ENCODE measurements around the gene ACADL. TPM values are rescaled to one million over a fixed set of nuclear protein-coding genes. Genes with fewer than 3 reads are reported as not detected.

ACADL gene
- total RNA-seq, 1 experiment from 2014 or later = 0.24 TPM

- Histone ChIP-seq H3K9me2 (ENCODE audit: insufficient read depth) (no peaks in the 10 kb centered on the region), H3K4me2 (no peak overlapping the region), H3K79me2 (ENCODE audit: low read depth) (no peaks in the 10 kb centered on the region), H3K4me1 (replicated peaks; ENCODE audit: insufficient read depth) (no peaks in the 10 kb centered on the region), H2AFZ (no peak overlapping the region), H4K20me1 (ENCODE audit: insufficient read depth) (no peaks in the 10 kb centered on the region), H3K36me3 (ENCODE audit: low read depth) (no peaks in the 10 kb centered on the region), H3K4me3 (no peak overlapping the region), H3F3A (ENCODE audit: insufficient read depth, low read depth) (no peaks in the 10 kb centered on the region), H3K9me3 (ENCODE audit: insufficient read depth, low read depth) (no peaks in the 10 kb centered on the region), H3K27me3 (ENCODE audit: insufficient read depth, low read depth) (no peaks in the 10 kb centered on the region), H3K27ac (no peak overlapping the region)
- no peak for DNase-seq
- ChIA-PET POLR2A (ENCODE audit: unreplicated experiment) (no interaction called here), CTCF (no interaction called here)
- intact Hi-C loops (cut with micrococcal nuclease; ENCODE audit: unreplicated experiment) = no loop called here
- TF ChIP-seq EZH2 (IDR thresholded peaks at IDR 0.05; ENCODE audit: low read depth) = no peak
- no peak for TF ChIP-seq CTCF (conservative IDR thresholded peaks at IDR 0.05)
- no TSS peak for BruUV-seq (replicated peaks)
Observed at GRCh38 chr2:210263841-210264240, 38.6 kb upstream of the ACADL start.

GRCh38 chr2:210262036-210262435 lies 36.8 kb upstream of the ACADL start:
- no peak overlapping the region for H3K27ac ChIP-seq
- TF ChIP-seq CTCF (conservative IDR thresholded peaks at IDR 0.05) (no peak), EZH2 (IDR thresholded peaks at IDR 0.05; ENCODE audit: low read depth) (no peak)
- no peaks in the 10 kb centered on the region for H3K4me1 ChIP-seq (replicated peaks; ENCODE audit: insufficient read depth)
- H3K27me3 ChIP-seq (ENCODE audit: insufficient read depth, low read depth) = no peaks in the 10 kb centered on the region
- BruUV-seq (replicated peaks) = no TSS peak
- H3K36me3 ChIP-seq (ENCODE audit: low read depth) = no peaks in the 10 kb centered on the region
- no peaks in the 10 kb centered on the region for H3F3A ChIP-seq (ENCODE audit: insufficient read depth, low read depth)
- H2AFZ ChIP-seq = no peak overlapping the region; the same call in 1 of the 2 replicates
- H3K4me3 ChIP-seq = no peak overlapping the region
- no peaks in the 10 kb centered on the region for H3K79me2 ChIP-seq (ENCODE audit: low read depth)
- H3K9me3 ChIP-seq (ENCODE audit: insufficient read depth, low read depth) = no peaks in the 10 kb centered on the region
- H3K4me2 ChIP-seq = no peak overlapping the region
- ChIA-PET CTCF (no interaction called here), POLR2A (ENCODE audit: unreplicated experiment) (no interaction called here)
- intact Hi-C loops (cut with micrococcal nuclease; ENCODE audit: unreplicated experiment) = no loop called here
- no peaks in the 10 kb centered on the region for H4K20me1 ChIP-seq (ENCODE audit: insufficient read depth)
- H3K9me2 ChIP-seq (ENCODE audit: insufficient read depth) = no peaks in the 10 kb centered on the region
- no peak for DNase-seq

- H3K4me1 ChIP-seq (replicated peaks; ENCODE audit: insufficient read depth) = no peaks in the 10 kb centered on the region
- no peaks in the 10 kb centered on the region for H3K36me3 ChIP-seq (ENCODE audit: low read depth)
- H3K27ac ChIP-seq = no peak overlapping the region
- H3K9me2 ChIP-seq (ENCODE audit: insufficient read depth) = no peaks in the 10 kb centered on the region
- no peak for DNase-seq
- ChIA-PET CTCF (no interaction called here), POLR2A (ENCODE audit: unreplicated experiment) (interaction anchor here (0.7 kb wide), 1 partner anchor 98 kb away, joined by 4 read pairs; no protein-coding TSS in a partner anchor)
- H3K27me3 ChIP-seq (ENCODE audit: insufficient read depth, low read depth) = no peaks in the 10 kb centered on the region
- intact Hi-C loops (cut with micrococcal nuclease; ENCODE audit: unreplicated experiment) = no loop called here
- no peak overlapping the region for H3K4me2 ChIP-seq
- no TSS peak for BruUV-seq (replicated peaks)
- H3K9me3 ChIP-seq (ENCODE audit: insufficient read depth, low read depth) = no peaks in the 10 kb centered on the region
- no peak overlapping the region for H2AFZ ChIP-seq
- no peak overlapping the region for H3K4me3 ChIP-seq
- no peaks in the 10 kb centered on the region for H3K79me2 ChIP-seq (ENCODE audit: low read depth)
- no peaks in the 10 kb centered on the region for H3F3A ChIP-seq (ENCODE audit: insufficient read depth, low read depth)
- TF ChIP-seq CTCF (conservative IDR thresholded peaks at IDR 0.05) (no peak), EZH2 (IDR thresholded peaks at IDR 0.05; ENCODE audit: low read depth) (no peak)
- no peaks in the 10 kb centered on the region for H4K20me1 ChIP-seq (ENCODE audit: insufficient read depth)
Observed at GRCh38 chr2:210259687-210260086, 34.4 kb upstream of the ACADL start.

Data from PC-9 (cell line).